Suppressor macrophage treated with lipopolysaccharide for 4 hours (primary cell): Measurements from ENCODE around the gene PLA2G5.

Source experiments
- DNase-seq: peaks from one replicate; pipeline ENCODE4 v3.0.0-alpha.2; 2020

PLA2G5 gene

DNA sequence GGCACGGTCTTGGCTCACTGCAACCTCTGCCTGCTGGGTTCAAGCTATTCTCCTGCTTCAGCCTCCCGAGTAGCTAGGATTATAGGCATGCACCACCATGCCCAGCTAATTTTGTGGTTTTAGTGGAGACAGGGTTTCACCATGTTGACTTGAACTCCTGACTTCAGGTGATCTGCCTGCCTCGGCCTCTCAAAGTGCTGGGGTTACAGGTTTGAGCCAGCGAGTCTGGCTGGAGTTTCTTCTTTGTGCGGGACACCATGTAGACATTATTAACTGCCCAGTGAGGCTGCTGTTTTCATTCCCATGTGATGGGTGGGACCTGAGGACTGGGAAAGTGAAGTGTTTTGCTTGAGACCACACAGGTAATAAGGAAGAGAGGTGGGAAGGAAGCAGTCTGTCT lies 23.3 kb downstream of the PLA2G5 start:
- DNase-seq, result no peak

DNA sequence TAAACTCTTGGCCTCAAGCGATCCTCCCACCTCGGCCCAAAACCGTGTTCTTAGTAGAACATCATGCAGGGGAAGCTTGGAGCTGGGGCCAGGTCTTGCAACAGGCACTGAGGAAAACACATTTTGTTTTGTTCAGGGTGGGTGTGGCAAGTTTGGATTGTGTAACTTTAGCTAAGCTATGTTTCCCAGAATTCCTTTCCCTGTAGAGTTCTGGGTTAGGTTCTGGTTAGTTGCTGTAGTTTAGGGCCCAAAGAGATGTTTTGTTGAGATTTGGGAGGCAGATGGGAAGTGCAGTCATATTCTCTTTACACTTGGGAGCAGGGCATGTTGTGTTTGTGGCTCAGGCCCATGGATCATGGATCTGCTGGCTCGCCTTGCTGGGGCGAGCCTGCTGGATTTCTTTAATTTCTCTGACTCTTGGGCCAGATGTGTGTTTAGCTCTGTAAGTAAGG lies 24.0 kb downstream of the PLA2G5 start:
- no peak for DNase-seq

- DNase-seq, result no peak
Measured at GRCh38 chr1:20095564-20096434, 25.8 kb downstream of the PLA2G5 start.

DNA sequence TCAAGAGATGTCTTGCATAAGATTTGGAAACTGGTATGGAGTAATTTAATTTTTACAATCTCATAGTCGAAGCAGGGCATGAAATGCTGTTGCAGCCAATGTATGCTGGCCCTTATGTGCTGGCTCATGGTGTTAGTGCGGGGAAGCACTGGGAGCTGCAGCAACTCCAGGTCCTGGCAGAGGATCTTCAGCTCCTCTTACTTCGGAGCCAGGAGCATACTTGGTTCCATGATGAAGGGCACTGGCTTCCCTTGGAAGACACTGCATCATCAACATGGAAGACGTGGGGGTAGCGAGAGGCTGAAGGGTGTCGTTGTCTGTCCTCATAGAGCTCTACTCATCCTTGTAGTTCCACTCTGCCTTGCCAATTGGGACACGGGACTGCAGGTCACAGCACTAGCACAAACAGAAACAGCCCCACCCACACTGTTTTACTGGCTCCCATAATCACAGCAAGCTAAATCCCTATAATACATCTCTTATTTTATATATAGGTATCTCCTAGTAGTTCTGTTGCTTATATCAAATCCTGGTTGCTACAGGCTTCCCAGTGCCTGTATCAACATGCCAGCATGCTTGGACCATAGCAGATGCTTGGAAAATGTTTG lies 26.9 kb downstream of the PLA2G5 start:
- no peak for DNase-seq

DNA sequence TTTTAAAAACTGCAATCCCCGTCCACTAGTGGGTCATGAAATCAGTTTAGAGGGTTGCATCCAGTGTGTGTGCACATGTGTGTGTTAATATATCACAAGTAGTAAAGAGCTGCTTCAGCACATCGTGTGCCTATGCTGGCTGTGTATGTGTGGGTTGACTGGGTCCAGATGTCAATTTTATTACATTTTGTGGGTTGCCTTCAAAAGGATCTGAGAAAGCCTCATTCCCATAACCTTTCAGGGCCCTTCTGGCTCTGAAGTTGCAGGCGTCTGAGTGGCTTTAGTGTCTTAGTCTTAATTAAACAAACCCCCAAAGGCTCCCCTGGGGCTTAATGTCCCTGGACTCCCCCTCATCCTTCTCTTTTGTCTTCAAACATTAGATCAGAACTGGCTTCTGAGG lies 29.5 kb downstream of the PLA2G5 start:
- DNase-seq, result no peak

- peak; percentile 66 for DNase-seq
Measured at GRCh38 chr1:20100632-20101355, 30.8 kb downstream of the PLA2G5 start.

DNA sequence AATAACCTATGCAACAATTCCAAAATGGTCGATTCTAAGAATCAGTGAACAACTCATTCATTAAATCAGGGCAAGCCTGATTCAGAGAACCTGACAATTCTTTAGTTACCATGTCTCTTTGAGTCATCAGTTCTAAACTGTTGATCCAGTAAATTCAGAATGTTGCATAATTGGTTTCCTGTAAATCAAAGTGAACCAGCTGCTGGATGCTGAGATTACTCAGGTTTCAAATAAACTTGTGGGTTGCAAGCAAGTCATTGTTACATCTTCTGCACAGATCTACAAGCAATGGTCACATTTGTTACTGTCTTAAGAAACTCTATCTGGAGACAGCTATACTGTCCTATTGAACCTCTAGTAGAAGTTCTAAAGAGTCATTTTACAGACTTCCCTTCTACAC lies 32.9 kb downstream of the PLA2G5 start:
- DNase-seq, result peak; percentile 46

- no peak for DNase-seq
Measured at GRCh38 chr1:20105856-20106255, 35.9 kb downstream of the PLA2G5 start.

DNA sequence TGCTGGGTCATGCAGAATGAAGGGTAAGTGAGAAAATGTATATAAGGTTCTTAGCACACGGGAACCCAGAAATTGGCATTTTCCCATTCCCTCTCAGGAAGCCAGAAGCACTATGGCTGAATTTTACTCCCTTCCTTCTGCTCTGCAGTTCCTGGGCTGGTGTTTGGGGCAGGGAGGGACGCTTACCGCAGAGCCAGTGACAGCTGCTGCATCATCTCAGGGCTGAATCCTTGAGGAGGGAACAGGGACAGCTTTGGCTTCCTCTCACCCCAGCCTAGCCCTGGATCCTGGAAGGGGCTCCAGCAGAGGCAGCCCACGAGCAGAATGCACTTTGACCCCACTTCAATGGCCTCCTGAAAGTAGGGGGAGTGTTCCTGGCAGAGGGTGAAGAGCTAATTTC lies 37.4 kb downstream of the PLA2G5 start:
- DNase-seq, result no peak

DNA sequence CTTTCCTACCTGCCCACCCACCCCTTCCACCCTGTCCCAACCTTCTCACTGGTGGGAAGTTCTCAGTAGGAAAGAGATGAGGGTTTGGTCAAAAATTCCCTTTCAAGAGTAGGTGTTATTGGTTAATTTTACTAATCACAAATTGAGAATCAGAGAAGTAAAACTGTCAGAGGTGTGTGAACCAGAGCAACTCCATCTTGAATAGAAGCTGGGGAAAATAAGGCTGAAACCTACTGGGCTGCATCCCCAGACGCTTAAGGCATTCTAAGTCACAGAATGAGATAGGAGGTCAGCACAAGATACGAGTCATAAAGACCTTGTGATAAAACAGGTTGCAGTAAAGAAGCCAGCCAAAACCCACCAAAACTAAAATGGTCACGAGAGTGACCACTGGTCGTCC lies 37.8 kb downstream of the PLA2G5 start:
- no peak for DNase-seq

GRCh38 chr1:20108366-20109123 lies 38.6 kb downstream of the PLA2G5 start:
- DNase-seq, result no peak

DNA sequence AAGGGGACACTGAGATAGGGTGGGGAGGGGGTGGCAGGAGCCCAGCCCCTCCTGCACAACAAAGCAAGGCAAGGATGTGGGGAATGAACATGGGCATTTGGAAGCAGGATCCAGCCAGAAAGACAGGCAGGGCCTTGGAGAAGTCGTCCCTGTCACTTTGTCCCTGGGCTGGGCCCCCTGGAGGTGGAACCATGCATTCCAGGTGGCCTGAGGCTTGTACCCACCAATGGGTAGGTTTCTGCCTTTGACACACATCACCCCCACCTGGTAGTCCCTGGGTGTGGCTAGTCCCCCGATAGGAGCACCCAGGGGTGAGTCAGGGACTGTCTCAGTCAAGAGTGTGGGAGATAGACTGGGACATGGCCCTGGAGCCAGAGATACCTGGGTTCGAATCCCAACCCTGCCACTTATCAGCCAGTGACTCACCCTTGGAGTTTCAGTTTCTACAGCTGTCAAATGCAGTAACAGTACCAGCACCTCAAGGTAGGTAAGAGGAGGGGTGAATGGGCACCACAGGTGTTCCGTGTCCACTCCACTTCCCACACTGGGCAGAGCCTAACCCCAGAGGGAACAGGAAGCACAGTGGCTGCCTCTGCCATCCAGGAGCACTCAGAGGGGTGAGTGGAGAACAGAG lies 39.3 kb downstream of the PLA2G5 start:
- no peak for DNase-seq

- no peak for DNase-seq
Measured at GRCh38 chr1:20110679-20111078, 40.7 kb downstream of the PLA2G5 start.

- DNase-seq, result no peak
Measured at GRCh38 chr1:20111452-20111851, 41.5 kb downstream of the PLA2G5 start.

- DNase-seq, result no peak
Measured at GRCh38 chr1:20112279-20113000, 42.4 kb downstream of the PLA2G5 start.

DNA sequence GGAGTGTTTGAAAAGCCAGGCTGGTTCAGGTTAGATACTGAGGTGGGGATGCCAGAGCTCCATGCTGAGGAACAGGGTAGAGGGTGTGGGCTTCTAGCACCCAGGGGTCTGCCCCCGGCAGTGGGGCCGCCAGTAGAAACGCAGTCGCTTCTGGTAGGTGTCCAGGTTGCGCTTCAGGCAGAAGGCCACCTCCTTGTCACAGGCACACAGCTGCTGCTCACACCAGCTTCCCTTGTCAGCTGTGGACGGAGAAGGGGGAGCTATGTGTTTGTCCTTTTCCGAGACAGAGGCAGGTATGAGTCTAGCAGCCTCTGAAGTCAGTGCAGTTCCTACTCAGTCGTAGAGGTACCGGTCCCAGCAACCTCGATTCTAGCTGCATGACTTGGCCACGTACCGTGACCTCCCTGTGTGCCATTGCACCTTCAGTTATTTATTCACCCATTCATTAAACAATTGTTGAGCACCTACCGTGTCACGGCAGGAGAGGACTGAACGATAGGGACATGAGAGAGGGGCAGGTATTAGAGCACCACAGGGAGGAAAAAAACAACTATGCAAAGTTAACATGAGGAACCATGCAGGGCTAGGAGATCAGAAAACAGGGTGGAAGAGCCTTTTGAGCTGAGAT lies 44.1 kb downstream of the PLA2G5 start:
- DNase-seq, result no peak

DNA sequence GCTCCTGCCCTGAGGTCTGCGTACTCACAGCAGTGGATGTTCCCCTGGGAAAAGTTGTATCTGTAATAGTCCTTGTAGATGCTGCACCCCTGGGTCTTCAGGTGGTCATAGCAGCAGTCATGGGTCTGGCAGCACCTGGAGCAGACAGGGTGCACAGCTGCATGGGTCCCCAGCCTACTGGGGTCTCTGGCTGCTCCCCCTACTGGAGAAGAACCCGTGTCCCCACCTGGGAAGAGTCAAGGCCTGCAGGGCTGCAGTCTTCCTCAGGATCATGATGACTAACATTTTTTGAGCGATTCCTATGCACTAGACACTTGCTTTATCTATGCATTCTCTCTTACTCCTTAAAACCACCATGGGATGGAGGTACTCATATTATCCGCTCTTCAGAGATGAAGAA lies 45.5 kb downstream of the PLA2G5 start:
- no peak for DNase-seq

- no peak for DNase-seq
Measured at GRCh38 chr1:20115916-20116315, 45.9 kb downstream of the PLA2G5 start.

DNA sequence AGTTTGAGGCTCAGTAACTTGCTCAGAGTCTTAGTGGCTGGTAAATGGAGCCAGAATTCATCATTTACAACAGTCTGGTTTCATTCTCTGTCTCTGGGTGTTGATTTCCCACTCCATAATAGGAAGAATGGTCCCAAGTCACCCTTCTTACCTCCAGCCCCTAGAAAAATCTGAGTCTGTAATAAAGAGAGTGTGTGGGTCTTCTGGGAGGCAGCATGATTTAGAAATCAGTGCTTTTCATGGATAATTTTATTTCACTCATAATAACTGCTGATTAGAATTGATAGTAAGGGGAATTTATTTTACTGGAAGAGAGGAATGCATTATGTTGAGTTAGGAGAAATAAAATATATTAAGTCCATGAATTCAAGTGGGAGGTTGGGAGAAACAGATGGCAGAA lies 47.2 kb downstream of the PLA2G5 start:
- DNase-seq, result no peak

DNA sequence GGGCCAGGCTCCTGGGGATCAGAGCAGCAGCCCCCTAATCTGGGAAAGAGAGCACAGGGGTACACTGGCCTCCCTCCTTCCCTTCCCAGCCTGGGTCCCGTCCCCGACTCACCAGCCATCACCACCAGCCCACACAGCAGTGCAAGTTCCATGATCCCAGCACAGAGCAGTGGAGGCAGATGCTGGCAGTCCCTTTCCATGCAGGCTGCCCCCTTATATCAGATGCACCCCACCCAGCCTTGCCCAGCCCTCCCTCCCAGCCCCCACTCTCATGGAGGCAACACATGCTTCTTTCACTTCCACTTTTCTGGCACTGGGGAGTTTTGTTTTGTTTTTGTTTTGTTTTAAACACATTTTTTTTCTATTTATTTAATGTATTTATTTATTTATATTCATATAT lies 49.4 kb downstream of the PLA2G5 start, which contains the start of gene PLA2G2D:
PLA2G2D (minus strand) TSS at position 190 of the 400 bp plus-strand sequence; CDS start at position 152, 38 bp downstream.
- no peak for DNase-seq

GRCh38 chr1:20120796-20121195 lies 50.8 kb downstream of the PLA2G5 start:
- no peak for DNase-seq
